GM18502 (cell line): ENCODE results near the gene MLPH.

ENCODE experiments used
- ATAC-seq: cut with Tn5 transposase; IDR thresholded peaks from one replicate; pipeline ENCODE4 v1.9.1; 2021; ENCODE audit warnings: mild to moderate bottlenecking; ENCODE audit not compliant: unreplicated experiment, poor library complexity

The MLPH gene

DNA sequence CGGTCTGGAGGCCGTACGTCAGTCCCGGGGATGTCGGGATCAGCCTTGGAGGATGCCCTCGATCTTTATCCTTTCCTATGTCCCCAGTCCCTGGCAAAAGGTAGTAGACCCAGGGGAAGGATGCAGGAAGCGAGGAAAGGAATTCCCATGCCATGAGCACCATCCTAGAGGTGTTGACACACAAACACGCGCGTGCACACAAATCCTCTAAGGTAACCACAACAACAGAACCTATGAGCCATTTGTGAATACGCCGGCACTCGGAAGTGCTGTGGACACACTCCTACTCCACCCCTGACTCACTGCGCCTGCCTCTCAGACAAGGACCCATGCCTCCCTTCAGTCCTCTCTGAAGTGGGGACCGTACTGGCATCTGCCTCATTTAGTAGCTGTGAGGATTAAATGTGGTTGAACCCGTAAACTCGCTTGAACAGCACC, 11.3 kb upstream of the MLPH start:
- no peak for ATAC-seq

DNA sequence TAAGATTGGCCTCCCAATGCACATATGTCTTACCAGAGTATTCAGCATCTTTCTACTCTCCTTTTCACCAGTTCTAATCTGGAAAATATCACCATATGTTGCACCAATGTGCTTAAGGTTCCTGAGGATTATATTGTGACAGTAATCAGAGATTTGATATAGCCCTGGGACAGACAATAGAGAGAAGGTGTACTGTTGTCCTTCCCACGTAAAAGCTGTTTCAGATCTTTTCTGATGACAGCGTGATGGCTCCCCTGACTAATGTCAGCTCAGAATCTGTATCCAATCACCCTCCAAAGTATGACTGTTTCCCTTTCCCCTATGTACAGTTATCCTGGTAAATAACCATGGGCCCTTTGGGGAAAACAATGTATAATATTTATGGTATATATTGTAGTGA, 9.0 kb upstream of the MLPH start:
- no peak for ATAC-seq

DNA sequence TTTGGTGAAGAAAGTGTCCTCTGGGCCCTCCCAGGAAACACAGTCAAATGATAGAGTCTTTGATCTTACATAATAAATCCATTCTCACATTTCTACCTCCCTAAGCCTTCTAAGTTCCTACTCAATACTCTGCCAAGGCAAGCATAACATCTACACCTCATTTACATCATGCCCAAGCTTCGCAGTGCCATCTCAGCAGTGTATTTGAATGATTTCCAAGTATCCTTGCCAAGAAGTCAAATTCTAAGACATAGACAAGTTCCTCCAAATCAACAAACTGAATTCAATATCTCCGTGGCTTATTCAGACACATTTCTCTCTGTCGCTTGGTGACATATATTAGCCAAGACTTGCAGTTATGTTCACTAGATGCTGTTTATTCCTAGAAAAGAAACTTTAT, 8.1 kb upstream of the MLPH start:
- ATAC-seq, result no peak

DNA sequence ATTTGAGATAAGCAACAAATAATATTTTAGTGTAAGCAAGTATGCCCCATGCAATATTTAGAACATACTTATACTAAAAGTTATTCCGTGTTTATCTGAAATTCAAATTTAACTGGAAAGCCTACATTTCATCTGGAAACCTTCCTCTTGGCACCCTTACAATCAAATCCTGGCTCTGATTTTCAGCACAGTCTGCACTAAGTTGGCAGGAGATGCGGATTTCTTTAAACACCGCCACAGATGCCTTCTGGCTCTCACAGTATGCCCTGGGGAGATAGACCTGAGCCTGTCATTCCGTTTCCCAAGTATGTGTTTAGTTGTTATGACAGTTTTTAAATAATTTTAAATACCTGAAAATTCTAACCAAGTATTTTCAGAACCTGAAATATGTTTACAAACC, 7.3 kb upstream of the MLPH start:
- ATAC-seq, result no peak

DNA sequence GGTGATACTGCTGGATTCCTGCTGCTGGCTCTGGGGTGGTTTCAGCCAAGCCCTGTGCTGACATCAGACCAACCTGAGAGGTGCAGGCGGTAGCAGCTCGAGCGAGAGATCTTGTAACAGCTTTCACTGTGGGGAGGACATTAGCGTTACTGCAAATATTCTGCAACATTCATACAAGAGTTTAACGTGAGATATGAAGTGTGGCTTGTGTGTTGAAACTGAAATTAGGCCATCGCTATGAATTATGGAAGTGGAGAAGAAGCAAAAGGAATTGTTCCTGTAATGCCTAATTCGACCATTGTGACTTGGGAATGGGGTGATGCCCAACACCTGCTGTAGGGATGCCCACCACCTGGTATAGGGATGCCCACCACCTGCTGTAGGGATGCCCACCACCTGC, 6.5 kb upstream of the MLPH start:
- no peak for ATAC-seq

DNA sequence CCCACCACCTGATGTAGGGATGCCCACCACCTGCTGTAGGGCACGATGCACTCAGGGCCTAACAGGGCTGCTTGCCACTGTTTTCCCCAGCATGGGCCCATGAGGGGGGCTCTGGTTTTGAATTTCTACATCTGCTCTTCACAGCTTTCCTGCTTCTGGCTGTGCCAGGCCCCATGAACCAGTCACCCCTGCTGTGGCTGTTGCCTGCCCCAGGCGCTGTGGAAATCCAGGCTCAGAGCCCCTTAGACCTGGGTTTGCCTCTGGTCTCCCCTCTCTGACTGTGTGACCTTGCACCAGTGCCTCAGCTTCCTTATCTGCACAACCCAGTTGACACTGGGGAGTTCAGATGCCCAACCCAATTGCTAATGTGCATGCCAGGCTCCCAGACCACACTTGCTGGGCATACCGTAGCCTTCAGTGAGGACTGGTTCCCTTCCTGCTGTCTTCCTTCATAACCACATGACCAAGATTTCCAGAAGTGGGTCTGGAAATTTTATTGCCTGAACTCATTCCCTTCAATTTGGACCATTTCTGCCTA, 6.0 kb upstream of the MLPH start:
- ATAC-seq, result no peak

DNA sequence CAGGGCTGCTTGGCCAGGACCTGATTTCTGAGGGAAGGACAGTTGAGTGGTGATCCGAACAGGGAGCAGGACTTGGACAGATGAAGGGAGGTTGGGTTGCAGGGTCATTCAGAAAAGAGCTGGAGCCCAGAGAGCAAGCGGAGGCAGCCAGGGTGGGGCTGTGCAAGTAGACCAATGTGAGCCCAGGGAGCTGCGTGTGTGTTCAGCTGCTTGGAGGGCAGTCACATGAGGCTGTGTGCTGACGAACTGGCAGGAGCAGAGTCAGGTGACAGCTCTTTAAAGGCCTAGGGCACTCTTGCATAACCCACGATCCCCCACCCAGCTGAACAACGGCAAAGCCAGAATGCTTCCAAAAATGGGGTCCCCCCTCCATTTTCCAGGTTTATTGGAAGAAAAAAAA, 4.6 kb upstream of the MLPH start:
- no peak for ATAC-seq

DNA sequence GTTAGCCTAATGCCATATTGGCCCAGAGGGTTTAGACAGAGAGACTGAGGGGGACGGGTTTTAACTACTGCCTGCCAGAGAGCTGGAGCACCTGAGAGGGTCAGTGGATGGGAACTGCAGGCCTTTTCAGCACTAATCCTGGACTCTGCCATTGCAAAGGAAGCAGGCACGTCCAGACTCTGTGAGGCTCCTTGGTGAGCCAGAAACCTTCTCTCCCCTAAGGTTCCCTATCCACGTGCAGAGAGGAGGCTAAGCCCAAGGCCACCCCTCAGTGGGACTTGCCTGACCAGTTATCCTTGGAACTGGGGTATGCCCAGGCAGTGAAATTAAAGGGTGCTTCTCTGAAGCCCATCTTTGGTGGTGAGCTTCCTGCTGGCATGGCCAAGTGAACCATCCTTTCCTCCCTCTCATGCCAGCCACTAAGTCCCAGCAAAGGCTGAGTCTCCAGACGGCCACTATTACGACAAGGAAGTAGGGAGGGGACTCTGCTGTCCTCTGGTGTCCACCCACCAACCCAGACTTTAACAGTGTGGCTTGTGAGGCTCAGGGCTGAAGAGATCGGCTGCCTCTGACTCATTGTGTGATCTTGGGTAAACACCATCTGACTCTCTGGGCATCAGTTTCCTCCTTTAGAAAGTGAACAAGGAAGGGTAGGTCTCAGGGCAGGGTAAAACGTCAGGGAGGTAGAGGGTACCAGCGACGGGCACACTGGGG, 3.9 kb upstream of the MLPH start:
- no peak for ATAC-seq

DNA sequence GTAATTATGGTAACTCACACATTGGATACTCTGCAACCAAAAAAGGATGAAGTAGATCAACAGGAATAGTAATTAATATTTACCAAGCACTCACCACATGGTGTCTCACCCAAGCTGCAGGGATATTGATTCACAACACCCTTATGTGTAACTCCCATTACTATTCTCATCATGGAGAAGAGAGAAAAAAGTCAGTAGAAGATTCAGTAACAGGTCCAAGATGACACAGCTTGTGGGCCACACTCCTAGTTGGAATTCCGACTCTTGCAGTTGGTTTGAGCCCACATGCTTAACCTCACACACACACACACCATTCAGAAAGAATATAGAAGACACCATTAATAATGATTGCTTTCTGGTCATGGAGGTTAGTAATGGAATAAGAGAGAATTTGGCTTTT, 1.7 kb upstream of the MLPH start:
- ATAC-seq, result no peak

DNA sequence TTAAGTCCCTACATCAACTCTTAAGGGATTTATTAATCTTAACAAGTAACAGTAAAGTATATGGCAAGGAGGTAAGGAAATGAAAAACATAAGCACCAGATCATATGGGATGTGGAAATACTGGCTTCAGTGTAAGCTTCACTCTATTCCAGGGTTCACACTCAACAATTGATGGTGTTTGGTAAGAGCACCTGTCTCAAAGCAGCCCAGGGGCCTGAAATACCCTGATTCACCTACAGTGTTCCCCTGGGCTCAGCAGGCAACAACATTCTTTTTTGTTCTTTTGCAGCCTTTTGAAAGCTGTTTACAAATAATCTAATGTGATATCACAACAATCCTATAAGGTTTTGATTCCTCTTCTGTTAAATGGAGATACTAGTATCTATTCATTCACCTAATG, 1.2 kb upstream of the MLPH start:
- no peak for ATAC-seq

DNA sequence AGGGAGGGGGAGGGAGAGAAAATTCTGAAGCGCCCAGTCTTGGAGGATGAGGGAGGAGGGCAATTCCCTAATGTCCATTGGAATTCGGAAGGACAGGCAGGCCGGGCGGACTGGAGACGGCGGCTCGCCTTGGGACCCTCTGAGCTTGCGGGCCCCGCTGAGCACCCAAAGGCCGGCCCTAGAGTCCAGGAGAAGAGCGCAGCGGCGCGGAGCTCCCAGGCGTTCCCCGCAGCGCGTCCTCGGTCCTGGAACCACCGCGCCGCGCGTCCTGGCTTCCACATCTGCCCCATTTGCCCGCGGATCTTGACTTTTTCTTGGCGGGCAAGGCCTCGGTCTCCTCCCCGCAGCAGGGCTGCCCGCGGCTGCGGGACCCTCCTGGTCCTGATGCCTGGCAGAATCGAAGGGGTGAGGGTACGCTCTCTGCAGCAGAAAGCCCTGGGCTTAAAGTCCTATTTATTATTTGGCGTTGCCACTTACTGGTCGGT, 675 bp upstream of the MLPH start:
- no peak for ATAC-seq

DNA sequence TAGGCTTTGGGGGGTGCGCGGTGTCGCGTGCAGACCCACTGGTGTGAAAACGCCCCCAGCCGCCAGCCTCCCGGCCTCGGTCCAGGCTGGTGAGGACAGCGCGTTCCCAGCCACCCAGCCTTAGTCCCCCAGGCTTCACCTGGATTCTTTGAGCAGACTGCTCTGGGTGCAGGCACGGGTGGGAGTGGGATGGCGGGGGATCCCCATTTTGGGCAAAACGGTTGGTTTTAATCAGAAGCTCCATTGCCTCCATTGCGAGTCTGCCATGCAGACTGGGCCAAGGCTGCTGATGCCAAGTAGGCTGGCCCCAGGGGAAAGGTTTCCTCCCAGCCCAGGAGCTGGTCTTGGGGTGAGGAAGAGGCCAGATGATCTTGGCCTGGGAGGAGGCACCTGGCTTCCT, 445 bp downstream of the MLPH start:
- no peak for ATAC-seq

DNA sequence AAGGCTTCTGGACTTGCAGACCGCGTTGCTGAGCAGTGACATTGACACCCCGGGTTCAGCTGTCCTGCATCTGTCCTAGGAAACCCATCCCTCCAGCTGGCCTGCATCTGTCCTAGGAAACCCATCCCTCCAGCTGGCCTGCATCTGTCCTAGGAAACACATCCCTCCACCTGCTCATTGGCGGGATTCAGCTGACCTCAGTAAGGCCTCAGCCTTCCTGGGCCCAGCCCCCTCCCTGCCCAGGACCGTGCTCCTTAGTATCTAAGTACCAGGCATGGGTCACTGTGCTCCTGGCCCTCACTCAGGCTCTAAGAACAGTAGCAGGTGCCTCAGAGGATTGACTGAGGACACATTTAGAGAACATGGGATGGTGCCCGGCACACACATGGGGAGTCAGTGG, 1.2 kb downstream of the MLPH start:
- ATAC-seq, result no peak

DNA sequence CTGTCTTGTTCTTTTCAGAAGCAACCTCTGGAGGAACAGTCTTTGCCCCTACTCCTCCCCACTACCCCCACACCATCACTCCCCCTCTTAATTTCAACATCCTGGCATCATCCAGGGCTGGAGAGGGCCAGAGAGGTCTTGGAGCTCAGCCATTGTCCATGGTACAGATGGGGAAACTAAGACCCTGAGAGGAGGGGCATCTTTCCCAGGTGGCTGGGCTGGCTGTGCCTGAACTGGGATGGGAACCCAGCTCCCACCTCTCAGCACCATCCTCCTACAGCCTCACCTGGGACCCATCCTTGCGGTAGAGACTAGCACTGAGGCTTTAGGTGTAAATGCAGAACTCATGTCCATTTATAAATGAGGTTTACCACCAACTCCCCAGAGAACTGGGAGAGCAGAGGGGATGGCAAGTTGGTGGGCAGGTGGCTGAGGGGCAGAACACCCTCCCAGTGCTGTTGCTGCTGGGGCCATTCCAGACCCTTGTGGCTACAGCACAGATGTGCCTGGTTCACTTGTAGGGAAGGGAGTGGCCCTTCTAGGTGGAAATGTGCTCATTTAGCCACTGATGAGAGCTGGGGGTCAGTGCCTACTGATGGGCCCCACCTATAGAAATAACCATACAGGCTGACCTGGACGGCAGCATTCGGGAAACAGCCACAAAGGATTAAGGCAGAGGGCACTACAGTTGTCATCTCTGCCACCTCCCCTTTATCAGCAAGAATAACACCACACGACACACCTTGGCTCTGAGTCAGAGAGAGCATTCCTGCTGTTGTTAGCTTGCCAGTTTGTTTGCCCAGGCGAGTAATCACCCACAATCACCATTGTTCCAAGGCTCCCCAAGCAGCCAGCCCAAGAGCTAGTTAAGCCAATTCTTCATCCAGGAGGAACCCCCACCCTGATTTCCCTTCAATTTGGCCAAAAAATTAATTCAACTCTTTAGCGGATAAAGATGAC, 2.1 kb downstream of the MLPH start:
- ATAC-seq, result no peak

DNA sequence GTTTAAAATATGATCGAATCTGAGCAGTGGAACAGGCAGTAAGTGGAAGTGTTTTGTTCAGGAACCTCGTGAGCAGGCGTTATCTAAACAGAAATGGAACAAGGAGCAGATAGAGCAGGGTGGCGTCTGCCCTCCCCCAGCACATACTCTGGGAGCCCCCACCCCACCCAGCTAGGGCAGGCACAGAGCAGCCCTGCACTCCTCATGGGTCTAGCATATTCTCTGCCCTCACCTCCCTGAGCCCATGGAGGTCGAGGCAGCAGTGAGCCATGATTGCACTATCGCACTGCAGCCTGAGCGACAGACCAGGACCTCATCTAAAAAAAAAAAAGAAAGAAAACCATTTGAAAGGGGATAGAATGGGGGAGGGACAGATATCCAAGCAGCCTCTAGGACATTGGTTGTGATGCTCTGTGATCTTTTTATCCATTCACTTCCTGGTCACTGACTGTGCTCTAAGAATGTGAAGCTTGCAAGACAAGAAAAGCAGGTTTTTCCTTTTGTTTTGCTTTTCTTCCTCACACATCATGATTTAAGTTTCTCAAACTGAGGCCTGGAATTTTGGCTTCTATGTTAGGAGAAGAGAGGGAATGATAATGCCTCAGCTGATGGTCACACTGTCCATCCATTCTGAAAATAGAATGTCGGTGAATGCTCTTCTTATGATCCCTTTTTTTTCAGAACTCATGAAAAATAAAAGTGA, 3.1 kb downstream of the MLPH start:
- ATAC-seq, result no peak

DNA sequence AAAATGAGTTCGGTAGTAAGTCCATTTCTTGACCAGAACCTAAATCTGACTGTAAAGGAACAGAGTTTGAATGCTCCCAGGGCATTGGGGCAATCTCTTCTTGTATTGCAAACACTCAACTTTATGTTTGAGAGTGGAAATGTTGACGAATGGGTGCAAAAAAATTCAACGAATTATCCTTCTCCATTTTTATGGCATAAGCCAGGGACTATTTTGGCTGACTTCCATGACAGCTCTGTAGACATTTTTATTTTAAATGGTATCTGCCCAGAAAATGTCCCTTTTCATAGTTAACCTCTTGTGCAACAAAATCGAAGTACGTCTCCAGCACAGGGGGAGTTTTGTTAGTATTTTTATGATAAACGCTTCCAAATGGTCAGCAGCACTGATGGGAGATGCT, 3.7 kb downstream of the MLPH start:
- ATAC-seq, result no peak

DNA sequence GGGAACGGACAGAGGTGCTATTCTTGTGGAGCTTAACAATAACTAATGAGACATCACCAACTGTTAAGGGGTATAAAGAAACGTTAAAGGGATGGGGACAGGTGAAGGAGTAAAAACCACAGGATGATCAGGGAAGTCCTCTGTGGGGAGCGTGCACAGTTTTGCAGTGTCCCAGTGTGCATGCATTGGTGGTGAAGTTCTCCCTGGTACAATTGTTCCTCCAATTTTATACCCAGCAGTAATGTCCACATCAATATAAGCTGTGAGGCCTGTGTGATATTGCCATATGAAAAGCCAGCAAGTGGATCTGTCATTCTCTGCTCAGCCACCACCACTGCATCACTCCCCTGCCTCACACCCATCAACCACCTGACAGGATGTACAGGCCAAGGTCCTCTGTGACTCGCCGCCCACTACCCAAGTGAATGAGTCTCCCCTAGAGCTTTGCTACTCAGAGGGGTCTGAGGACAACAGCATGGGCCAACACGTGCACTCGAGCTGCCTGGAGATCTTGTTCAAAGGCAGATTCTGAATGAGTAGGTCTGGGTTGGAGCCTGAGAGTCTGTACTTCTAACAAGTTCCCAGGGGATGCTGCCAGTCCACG, 4.6 kb downstream of the MLPH start:
- no peak for ATAC-seq

DNA sequence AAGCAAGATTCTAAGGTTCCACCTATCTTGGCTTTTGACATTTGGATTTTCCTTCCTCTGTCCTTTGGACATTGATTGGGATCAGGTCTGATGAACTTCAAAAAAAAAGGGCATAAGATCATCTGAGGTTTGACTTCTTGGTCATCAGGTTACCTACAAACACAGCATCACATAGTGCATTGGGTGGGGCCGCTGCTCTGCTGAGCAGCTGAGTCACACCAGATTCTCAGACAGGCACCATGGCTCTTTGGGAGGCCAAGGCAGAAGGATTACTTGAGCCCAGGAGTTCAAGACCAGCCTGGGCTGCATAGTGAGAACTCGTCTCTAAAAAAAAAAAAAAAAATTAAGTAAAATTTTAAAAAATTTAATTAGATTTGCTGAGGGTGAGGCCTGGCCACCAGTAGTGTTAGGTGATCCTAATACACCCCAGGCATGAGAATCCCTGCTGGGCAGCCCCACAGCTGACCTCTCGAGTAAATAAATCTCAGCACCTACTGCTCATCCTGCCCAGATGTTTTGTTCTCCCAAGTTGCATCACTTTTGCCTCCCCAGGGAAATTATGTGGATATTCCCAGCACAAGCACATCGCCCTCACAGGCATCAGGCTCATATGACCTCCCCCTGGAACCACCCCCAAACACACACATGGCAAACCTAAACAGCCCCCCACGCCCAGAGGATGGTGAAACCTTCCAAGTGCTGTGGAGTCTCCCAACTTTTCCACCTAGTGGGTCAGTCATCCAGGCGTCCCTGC, 5.3 kb downstream of the MLPH start:
- ATAC-seq, result no peak

DNA sequence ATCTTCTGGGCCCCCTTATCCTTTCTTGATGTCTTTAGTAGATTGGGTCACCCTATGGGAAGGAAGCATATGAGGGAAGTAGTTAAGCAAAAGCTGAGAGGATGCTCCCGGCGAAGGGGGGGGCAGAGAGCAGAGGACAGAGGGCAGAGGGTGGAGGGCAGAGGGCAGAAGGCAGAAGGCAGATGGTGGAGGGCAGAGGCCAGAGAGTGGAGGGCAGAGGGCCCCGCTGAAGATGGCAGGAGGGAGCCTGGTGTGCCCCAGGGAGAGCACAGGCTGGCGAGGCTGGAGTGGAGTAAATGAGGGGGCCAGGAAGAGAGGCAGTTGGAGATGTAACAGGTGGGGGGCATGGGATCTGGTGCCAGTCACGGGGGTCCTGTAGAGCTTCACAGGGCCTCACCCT, 7.0 kb downstream of the MLPH start:
- no peak for ATAC-seq
